Fibroblast of lung (primary cell): ENCODE data around the gene RHBDD3.

ENCODE experiments used
- EZH2 ChIP-seq: IDR thresholded peaks from 2 replicates; pipeline ENCODE4 v1.5.1; 2012; ENCODE audit warnings: low read length, control low read depth, mild to moderate bottlenecking; ENCODE audit errors: missing control alignments
- TF ChIP-seq, protein P1 (sequence below), 2 donors: IDR thresholded peaks in 1 of 2; conservative IDR thresholded peaks in 1 of 2; 1 replicate in 1 of 2; 2 replicates in 1 of 2; pipeline ENCODE4 v1.5.1; 2011 to 2012; ENCODE audit warnings: low read length in 2 of 2, control low read depth in 1 of 2, inconsistent platforms in 1 of 2, low read depth in 1 of 2, mild to moderate bottlenecking in 1 of 2

DNA sequence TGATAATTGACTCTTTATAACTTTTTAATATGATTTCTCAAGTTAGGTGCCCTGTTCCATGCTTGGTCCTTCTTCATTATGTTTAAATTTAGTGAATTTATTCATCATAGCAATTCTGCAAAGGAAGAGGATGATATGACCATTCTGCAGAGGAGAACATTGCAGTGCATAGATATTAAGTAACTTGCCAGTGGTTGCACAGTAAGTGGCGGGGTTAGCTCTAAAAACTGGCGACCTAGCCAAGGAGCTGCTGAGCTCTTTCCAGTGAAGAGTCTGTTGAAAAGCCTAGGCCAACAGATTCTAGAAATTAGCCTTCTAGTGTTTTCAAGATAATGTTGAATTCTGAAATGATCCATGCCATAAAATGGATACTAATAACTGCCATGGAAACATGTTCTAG is 4.8 kb upstream of the RHBDD3 start:
- TF ChIP-seq, protein P1, sequence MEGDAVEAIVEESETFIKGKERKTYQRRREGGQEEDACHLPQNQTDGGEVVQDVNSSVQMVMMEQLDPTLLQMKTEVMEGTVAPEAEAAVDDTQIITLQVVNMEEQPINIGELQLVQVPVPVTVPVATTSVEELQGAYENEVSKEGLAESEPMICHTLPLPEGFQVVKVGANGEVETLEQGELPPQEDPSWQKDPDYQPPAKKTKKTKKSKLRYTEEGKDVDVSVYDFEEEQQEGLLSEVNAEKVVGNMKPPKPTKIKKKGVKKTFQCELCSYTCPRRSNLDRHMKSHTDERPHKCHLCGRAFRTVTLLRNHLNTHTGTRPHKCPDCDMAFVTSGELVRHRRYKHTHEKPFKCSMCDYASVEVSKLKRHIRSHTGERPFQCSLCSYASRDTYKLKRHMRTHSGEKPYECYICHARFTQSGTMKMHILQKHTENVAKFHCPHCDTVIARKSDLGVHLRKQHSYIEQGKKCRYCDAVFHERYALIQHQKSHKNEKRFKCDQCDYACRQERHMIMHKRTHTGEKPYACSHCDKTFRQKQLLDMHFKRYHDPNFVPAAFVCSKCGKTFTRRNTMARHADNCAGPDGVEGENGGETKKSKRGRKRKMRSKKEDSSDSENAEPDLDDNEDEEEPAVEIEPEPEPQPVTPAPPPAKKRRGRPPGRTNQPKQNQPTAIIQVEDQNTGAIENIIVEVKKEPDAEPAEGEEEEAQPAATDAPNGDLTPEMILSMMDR (conservative IDR thresholded peaks at IDR 0.05 in 1 of 2, IDR thresholded peaks at IDR 0.05 in 1 of 2; ENCODE audit: low read depth in 1 of 2, low read length in 2 of 2), result no peak
- no peak for TF ChIP-seq EZH2
